AG10803 (cell line): ENCODE measurements around the gene ATG14.
A peak's percentile ranks its signal among the peaks of the same experiment; 100 is the strongest.

Experiments
- DNase-seq: peaks from one replicate; pipeline ENCODE4 v3.0.0; 2010; ENCODE audit warnings: low read depth
- H3K4me3 ChIP-seq: 2 replicates; pipeline ENCODE4 v1.5.1; 2011; ENCODE audit warnings: mild to moderate bottlenecking, low read length, control low read depth
- TF ChIP-seq, protein P1 (sequence below): conservative IDR thresholded peaks from 2 replicates; pipeline ENCODE4 v1.5.1; 2011; ENCODE audit warnings: mild to moderate bottlenecking, low read length, control low read depth, inconsistent platforms

Gene ATG14

GRCh38 chr14:55333711-55334485 is 77.7 kb downstream of the ATG14 start:
- no peak for DNase-seq
- H3K4me3 ChIP-seq = no peak overlapping the region
- TF ChIP-seq, protein P1, sequence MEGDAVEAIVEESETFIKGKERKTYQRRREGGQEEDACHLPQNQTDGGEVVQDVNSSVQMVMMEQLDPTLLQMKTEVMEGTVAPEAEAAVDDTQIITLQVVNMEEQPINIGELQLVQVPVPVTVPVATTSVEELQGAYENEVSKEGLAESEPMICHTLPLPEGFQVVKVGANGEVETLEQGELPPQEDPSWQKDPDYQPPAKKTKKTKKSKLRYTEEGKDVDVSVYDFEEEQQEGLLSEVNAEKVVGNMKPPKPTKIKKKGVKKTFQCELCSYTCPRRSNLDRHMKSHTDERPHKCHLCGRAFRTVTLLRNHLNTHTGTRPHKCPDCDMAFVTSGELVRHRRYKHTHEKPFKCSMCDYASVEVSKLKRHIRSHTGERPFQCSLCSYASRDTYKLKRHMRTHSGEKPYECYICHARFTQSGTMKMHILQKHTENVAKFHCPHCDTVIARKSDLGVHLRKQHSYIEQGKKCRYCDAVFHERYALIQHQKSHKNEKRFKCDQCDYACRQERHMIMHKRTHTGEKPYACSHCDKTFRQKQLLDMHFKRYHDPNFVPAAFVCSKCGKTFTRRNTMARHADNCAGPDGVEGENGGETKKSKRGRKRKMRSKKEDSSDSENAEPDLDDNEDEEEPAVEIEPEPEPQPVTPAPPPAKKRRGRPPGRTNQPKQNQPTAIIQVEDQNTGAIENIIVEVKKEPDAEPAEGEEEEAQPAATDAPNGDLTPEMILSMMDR = no peak

DNA sequence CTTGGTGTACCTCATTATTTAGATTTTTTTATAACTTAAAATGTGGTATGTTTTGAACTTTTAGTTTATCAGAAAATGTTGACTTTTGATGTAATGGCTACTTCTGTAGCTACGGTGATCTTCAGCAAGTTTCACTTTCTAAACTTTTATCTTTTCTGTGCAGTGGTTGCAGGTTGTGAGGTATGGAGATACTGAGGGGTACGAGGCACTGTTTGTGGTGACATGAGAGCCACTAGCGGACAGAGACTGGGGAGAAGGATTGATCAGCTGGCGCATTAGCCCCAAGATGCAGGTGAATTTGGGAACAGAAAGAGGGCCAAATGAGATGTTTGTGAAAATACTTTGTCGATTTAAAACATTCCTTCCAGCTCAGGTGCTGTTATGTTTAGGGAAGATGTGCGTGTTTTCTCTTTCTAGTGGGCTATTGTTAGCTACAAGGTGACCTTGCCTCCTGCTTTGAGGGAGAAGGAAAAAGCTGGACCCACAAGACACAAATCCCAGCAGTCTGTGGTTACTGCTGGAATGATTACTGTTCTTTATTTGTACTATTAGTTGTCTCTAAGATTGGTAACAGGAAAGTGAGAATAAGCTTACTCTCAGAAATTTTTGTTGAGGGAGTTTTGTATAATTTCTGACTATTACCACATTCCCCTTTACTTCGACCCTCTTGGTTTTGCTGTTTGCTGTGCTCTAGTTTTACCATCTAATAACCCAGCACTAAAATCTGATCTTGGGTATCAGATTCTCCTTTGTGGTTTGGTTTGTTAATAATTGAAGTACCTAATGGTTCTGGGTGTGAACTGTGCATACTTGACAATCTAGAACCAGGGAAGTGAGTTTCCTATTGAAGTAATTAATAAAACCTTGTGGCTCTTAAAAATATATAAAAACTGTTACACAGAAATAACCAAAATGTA is 78.7 kb downstream of the ATG14 start:
- TF ChIP-seq, protein P1 = no peak

DNA sequence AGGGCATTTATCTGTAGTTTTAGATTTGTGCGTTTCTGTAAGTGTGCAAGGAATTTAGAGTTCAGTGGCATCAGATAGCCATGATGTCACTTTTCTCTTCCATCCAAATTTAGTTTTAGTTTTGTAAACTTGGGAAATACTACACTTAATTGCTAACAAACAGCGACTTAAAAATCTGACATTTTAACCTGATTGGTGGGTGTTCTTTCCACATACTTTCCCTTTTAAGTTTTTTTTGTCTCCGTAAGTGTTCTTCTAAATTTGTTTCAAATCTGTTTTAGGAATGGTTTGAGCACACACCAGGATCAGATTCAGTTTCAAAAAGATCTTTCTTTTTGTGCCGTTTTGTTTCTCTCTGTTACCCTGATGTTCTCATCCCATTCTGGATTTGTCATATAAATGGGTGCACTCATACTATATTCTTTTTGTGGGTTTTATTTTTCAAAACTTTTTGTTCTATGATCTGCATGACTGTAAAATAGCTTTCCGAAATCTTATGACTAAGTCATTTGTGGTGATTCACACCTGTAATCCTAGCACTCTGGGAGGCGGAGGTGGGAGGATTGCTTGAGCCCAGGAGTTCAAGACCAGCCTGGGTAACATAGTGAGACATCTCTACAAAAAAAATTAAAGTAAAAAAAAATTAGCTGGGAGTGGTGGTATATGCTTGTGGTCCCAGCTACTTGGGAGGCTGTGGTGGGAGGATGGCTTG is 81.5 kb downstream of the ATG14 start:
- TF ChIP-seq, protein P1 = no peak
- no peak overlapping the region; the same call in 1 of the 2 replicates for H3K4me3 ChIP-seq
- DNase-seq = peak; percentile 15

More for the DNA sequence above, 78.7 kb downstream of the ATG14 start:
- DNase-seq = no peak
- H3K4me3 ChIP-seq = no peak overlapping the region

DNA sequence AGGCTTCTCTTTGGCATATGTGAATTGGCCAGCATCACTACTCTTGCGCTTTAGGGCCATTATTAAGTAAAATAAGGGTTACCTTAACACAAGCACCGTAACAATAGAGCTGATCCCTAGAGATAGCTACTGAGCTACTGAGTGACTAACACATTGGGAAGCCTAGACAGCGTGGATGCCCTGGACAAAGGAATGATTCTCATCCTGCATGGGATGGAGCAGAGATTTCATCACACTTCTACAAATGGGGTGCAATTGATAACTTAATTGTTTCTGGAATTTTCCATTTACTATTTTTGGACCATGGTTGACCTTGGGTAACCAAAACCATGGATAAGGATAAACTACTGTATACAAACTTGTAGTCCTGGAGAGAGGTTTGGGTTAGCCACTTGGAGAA is 83.3 kb downstream of the ATG14 start:
- peak; percentile 64 for DNase-seq
- H3K4me3 ChIP-seq = no peak overlapping the region
- TF ChIP-seq, protein P1 = no peak

- DNase-seq = no peak
- H3K4me3 ChIP-seq = no peak overlapping the region
- TF ChIP-seq, protein P1 = no peak
Observed at GRCh38 chr14:55327179-55327578, 84.5 kb downstream of the ATG14 start.

GRCh38 chr14:55324812-55325211 is 86.8 kb downstream of the ATG14 start:
- no peak for DNase-seq
- TF ChIP-seq, protein P1 = no peak

More at GRCh38 chr14:55324812-55325211, 86.8 kb downstream of the ATG14 start:
- H3K4me3 ChIP-seq = no peak overlapping the region
